Right atrium auricular region (tissue), 2 donors: ENCODE measurements around the gene GABRB2. TPM values are rescaled to one million over a fixed set of nuclear protein-coding genes. Genes with fewer than 3 reads are reported as not detected.

Source experiments
- DNase-seq: peaks from one replicate; pipeline ENCODE4 v3.0.0-alpha.2; 2019; ENCODE audit warnings: low spot score
- H3K27ac ChIP-seq, 2 donors: fragments of 200-600 bp; sonication (generic); 1 replicate in 1 of 2; 2 replicates in 1 of 2; pipeline ENCODE4 v1.5.1; 2016 to 2019
- H3K27me3 ChIP-seq, 2 donors: fragments of 200-600 bp; sonication (generic); one replicate each; pipeline versions ENCODE4 v1.5.1 to v1.6.0; 2017 to 2019
- H3K36me3 ChIP-seq: fragments of 200-600 bp; sonication (generic); one replicate; pipeline ENCODE4 v1.5.1; 2016
- H3K4me1 ChIP-seq, 2 donors: fragments of 200-600 bp; sonication (generic); one replicate each; pipeline versions ENCODE4 v1.5.1 to v1.6.0; 2017 to 2019
- H3K4me3 ChIP-seq, 2 donors: fragments of 200-600 bp; sonication (generic); 1 replicate in 1 of 2; 2 replicates in 1 of 2; pipeline ENCODE4 v1.5.1; 2017 to 2019; ENCODE audit warnings: mild to moderate bottlenecking in 1 of 2, moderate library complexity in 1 of 2
- H3K9me3 ChIP-seq, 2 donors: fragments of 200-600 bp; sonication (generic); one replicate each; pipeline ENCODE4 v1.5.1; 2019
- total RNA-seq, 2 donors: library from RNA; depleted of rRNA; stranded (reverse); fragments of >200 nt; gene quantifications; one replicate each; pipeline ENCODE4 v1.1.0, GENCODE V29; 2016
- TF ChIP-seq, protein P1 (sequence below), 2 donors: fragments of 200-600 bp; sonication (generic); IDR thresholded peaks; one replicate each; pipeline ENCODE4 v1.5.1; 2019; ENCODE audit warnings: antibody characterized with exemption in 2 of 2

GABRB2 gene
- total RNA-seq, 2 donors from 2014 or later: 0.37 to 2.0 TPM

DNA sequence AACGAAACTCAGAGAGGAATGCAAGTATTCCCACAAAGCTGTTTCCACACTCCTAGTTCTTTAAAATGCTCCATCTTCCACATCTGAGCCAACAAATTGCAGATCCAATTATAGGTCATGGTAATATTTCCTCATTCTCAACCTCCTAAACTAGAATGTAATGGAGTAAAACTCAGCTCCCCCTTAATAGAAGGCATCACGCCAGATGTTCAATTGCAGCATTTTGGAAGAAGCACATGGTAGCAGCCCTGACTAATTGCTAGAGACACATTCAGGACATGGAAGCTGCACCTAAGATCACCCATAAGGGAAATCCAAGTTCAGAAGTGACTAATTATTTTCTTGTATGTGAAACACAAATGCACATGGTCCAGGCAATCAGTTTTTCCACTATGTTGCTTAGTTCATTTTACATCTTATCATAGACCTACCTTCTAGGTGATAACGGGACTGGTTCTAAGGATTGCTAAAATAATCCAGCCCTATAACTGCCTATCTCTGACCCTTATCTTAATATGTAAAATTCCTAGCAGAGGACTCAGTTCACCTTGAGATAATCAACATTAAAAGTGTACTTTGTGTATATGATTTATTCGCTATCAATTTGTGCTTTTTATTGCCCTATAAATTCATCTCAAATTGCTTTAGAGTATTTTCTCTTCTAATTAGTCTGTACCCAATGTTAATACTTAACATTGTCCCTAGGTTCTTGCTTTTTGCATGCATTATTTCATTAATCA, 75.1 kb downstream of the GABRB2 start:
- H3K4me3 ChIP-seq: no peak overlapping the region
- no peaks in the 10 kb centered on the region for H3K36me3 ChIP-seq
- TF ChIP-seq, protein P1, sequence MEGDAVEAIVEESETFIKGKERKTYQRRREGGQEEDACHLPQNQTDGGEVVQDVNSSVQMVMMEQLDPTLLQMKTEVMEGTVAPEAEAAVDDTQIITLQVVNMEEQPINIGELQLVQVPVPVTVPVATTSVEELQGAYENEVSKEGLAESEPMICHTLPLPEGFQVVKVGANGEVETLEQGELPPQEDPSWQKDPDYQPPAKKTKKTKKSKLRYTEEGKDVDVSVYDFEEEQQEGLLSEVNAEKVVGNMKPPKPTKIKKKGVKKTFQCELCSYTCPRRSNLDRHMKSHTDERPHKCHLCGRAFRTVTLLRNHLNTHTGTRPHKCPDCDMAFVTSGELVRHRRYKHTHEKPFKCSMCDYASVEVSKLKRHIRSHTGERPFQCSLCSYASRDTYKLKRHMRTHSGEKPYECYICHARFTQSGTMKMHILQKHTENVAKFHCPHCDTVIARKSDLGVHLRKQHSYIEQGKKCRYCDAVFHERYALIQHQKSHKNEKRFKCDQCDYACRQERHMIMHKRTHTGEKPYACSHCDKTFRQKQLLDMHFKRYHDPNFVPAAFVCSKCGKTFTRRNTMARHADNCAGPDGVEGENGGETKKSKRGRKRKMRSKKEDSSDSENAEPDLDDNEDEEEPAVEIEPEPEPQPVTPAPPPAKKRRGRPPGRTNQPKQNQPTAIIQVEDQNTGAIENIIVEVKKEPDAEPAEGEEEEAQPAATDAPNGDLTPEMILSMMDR (IDR thresholded peaks at IDR 0.05): no peak
- peaks cover 0 to 8% of the 10 kb centered on the region in 2 donors for H3K9me3 ChIP-seq
- H3K27ac ChIP-seq: no peak overlapping the region
- no peak for DNase-seq
- no peaks in the 10 kb centered on the region for H3K4me1 ChIP-seq
- no peaks in the 10 kb centered on the region for H3K27me3 ChIP-seq

DNA sequence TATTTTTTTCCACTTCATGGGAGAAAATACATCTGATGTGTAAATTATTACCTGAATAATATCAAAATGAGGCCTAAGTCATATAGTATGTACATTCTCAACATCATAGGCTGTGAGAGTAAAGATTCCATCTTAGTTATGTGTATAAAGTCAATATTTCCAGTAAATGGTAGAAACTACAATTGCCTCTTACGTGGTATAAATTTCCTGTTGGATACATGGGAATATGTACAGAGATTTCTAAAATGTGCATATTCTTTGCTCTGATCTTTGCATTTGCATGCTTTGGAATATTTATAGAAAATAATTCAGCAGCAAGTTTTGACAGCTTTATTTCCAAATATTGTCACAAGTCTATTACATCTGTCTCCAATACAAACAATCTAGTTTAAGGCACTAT, 78.8 kb downstream of the GABRB2 start:
- TF ChIP-seq, protein P1 (IDR thresholded peaks at IDR 0.05): no peak

DNA sequence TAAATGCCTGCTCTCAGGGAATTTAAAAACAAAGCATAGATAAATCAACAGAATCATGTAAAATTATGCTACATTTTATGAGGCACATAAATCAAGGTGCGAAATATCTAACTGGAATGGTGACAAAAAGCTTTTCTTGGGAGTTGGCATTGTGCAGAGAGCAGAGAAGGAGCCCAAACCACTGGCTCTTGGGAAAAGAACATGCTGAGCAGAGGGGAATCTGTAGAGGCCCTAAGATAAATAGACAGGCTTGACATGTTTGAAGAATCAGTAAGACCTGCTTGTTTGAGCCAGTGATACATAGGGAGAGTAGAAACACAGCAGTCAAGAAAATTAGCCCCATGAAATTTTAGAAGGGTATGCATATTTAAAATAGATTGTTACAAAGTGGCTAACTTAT, 85.8 kb downstream of the GABRB2 start:
- Histone ChIP-seq H3K4me3 (no peak overlapping the region), H3K9me3 (no peaks in the 10 kb centered on the region), H3K36me3 (no peaks in the 10 kb centered on the region), H3K4me1 (no peaks in the 10 kb centered on the region), H3K27ac (no peak overlapping the region), H3K27me3 (no peaks in the 10 kb centered on the region)
- TF ChIP-seq, protein P1 (IDR thresholded peaks at IDR 0.05): no peak
- DNase-seq: no peak

More for the DNA sequence above, 78.8 kb downstream of the GABRB2 start:
- Histone ChIP-seq H3K27me3 (no peaks in the 10 kb centered on the region), H3K4me3 (no peak overlapping the region), H3K36me3 (no peaks in the 10 kb centered on the region), H3K9me3 (no peaks in the 10 kb centered on the region), H3K4me1 (no peaks in the 10 kb centered on the region), H3K27ac (no peak overlapping the region)
- DNase-seq: no peak

DNA sequence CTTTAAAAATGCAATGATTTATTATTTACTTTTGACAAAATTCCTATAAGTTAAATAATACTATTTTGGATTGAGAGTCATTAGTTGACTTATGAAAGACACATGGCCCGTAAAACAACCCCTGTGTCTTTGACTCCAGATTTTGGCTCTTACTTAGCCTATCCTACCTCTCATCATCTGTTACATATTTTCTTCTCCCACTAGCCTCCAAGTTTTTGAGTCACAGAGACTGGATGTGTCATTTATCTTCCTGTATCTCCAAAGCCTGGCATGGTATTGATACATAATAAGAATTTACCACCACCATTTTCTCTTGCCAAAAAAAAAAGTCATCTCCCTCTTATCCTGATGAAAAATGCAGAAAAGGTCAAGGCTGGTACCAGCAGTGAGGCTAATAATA, 99.9 kb downstream of the GABRB2 start:
- Histone ChIP-seq H3K27me3 (no peaks in the 10 kb centered on the region), H3K36me3 (no peaks in the 10 kb centered on the region), H3K4me3 (no peak overlapping the region), H3K27ac (no peak overlapping the region), H3K4me1 (no peaks in the 10 kb centered on the region), H3K9me3 (no peaks in the 10 kb centered on the region)
- DNase-seq: no peak
- TF ChIP-seq, protein P1 (IDR thresholded peaks at IDR 0.05): no peak

DNA sequence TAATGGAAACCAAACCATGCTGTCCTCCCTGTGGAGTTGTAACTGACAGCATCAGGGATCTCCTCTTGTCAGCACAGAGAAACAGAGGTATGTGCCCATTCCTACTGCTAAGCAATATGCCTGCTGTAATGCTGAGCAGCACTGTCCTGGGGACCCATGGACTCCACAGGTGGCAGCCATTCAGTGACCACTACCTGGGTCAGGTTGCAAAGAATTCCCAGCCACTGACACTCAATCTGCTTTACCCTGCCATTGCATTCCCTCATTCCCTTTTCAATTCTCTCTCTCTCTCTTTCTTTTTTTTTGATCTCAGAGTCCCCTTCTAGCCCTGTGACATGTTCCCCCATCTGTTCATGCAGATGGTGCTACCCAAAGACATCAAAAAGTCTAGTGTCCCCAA, 104.1 kb downstream of the GABRB2 start:
- H3K4me1 ChIP-seq: no peaks in the 10 kb centered on the region
- no peak overlapping the region for H3K27ac ChIP-seq
- DNase-seq: no peak
- no peak overlapping the region for H3K4me3 ChIP-seq
- TF ChIP-seq, protein P1 (IDR thresholded peaks at IDR 0.05): no peak
- no peaks in the 10 kb centered on the region for H3K36me3 ChIP-seq
- no peaks in the 10 kb centered on the region for H3K27me3 ChIP-seq
- no peaks in the 10 kb centered on the region for H3K9me3 ChIP-seq

DNA sequence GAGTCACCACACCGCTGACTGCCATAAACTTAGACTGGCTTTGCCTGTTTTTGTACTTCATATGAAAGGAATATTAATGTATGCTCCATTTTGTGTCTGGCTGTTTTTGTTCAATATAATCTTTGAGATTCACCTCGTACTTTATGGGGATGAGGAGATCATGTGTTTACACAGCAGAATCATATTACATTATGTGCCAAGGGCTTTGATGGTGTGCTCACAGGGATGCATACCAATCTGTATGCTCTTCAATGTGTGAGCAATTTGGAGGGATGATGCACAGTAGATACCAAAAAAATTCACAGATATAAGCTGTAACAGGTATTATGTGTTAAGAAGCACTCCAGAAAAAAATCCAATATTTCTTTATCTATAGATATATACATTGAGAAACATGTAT, 113.7 kb downstream of the GABRB2 start:
- Histone ChIP-seq H3K4me1 (no peaks in the 10 kb centered on the region), H3K27me3 (no peaks in the 10 kb centered on the region), H3K36me3 (no peaks in the 10 kb centered on the region), H3K9me3 (no peaks in the 10 kb centered on the region), H3K4me3 (no peak overlapping the region), H3K27ac (no peak overlapping the region)
- TF ChIP-seq, protein P1 (IDR thresholded peaks at IDR 0.05): no peak
- no peak for DNase-seq
